ENCODE results near the gene KPNA6.

GRCh38 chr1:32106663-32107275 lies 1.1 kb upstream of the KPNA6 start:
- no peak for TF ChIP-seq EZH2 (optimal IDR thresholded peaks at IDR 0.05; ENCODE audit: low read depth, low read length)
- no peak for TF ChIP-seq CTCF (IDR thresholded peaks at IDR 0.05; ENCODE audit: low read length)
